Stimulated activated CD8-positive, alpha-beta memory T cell treated with anti-CD3 and anti-CD28 coated beads, Interleukin-15, amount 100 ng/mL, for 4 hours (primary cell): ENCODE measurements around the gene PSMD1.
"Not testable (repeated sequence)": the region's sequence is repeated elsewhere in the genome, so short reads cannot be mapped to it uniquely, and the experiment has no call there.

Experiments
- DNase-seq, 2 donors: peaks; one replicate each; pipeline ENCODE4 v3.0.0-alpha.2; 2020; ENCODE audit warnings: low read depth in 2 of 2

The PSMD1 gene

GRCh38 chr2:231056453-231057416, at the start of gene PSMD1:
PSMD1 (plus strand) TSS chr2:231056867; CDS start chr2:231057026, 159 bp downstream.
- DNase-seq, result peak; percentile 82 to 86

- no peak for DNase-seq
Measured at GRCh38 chr2:231007286-231008098, 49.2 kb upstream of the PSMD1 start.

GRCh38 chr2:231008131-231008530, 48.5 kb upstream of the PSMD1 start:
- DNase-seq, result no peak

- no peak for DNase-seq
Measured at GRCh38 chr2:231009236-231009919, 47.3 kb upstream of the PSMD1 start.

- DNase-seq, result no peak
Measured at GRCh38 chr2:231010201-231010730, 46.4 kb upstream of the PSMD1 start.

- DNase-seq, result no peak
Measured at GRCh38 chr2:231011526-231011925, 45.1 kb upstream of the PSMD1 start.

GRCh38 chr2:231012463-231012862, 44.2 kb upstream of the PSMD1 start:
- DNase-seq, result no peak

- no peak for DNase-seq
Measured at GRCh38 chr2:231013820-231014219, 42.8 kb upstream of the PSMD1 start.

- no peak for DNase-seq
Measured at GRCh38 chr2:231015478-231015877, 41.2 kb upstream of the PSMD1 start.

GRCh38 chr2:231015926-231016325, 40.7 kb upstream of the PSMD1 start:
- no peak for DNase-seq

- no peak for DNase-seq
Measured at GRCh38 chr2:231016566-231017230, 40.0 kb upstream of the PSMD1 start.

- no peak for DNase-seq
Measured at GRCh38 chr2:231017231-231017598, 39.5 kb upstream of the PSMD1 start.

- DNase-seq, result no peak
Measured at GRCh38 chr2:231018184-231018583, 38.5 kb upstream of the PSMD1 start.

GRCh38 chr2:231025059-231025458, 31.6 kb upstream of the PSMD1 start:
- DNase-seq, result not testable (repeated sequence)

GRCh38 chr2:231028889-231029288, 27.8 kb upstream of the PSMD1 start:
- DNase-seq, result no peak

- DNase-seq, result no peak
Measured at GRCh38 chr2:231029563-231029962, 27.1 kb upstream of the PSMD1 start.

- DNase-seq, result no peak
Measured at GRCh38 chr2:231030725-231031124, 25.9 kb upstream of the PSMD1 start.

GRCh38 chr2:231032575-231033140, 24.0 kb upstream of the PSMD1 start:
- DNase-seq, result no peak

- no peak for DNase-seq
Measured at GRCh38 chr2:231033147-231034132, 23.2 kb upstream of the PSMD1 start.
